Measurements from ENCODE around the gene PINK1.

The PINK1 gene

DNA sequence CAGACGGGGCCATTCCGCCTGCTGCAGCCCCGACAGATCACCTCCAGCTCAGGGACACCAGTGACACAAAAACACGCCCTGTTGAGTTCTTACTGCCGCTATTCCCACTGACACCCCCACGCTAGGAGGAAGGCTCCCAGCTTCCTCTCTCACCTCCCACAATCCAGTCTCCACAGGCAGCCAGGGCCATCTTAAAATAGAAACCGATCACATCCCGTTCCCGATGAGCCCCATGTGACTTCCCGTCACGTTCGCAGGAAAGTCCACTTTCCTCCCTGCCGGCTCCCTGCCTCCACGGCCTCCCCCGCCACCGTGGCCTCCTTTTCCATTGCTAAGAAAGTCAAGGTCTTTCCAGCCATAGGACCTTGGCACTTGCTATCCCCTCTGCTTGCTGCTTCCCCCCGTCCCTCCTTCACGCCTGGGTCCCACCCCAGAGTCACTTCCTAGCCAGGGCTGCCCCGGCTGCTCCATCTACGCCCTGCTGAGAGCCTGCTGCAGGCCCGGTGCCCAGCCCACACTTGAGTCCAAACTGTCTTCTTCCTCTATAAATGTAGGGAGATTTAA is 51.9 kb downstream of the PINK1 start:
- Histone ChIP-seq H3K4me3 (ENCODE audit: low read length) (no peak overlapping the region), H3K36me3 (ENCODE audit: insufficient read depth, low read length) (no peaks in the 10 kb centered on the region), H3K9ac (ENCODE audit: low read depth, low read length) (no peak overlapping the region), H3K27me3 (ENCODE audit: control insufficient read depth, insufficient read depth, low read length) (no peaks in the 10 kb centered on the region), H3K4me1 (ENCODE audit: control insufficient read depth, insufficient read depth, low read length) (no peaks in the 10 kb centered on the region), H3K9me3 (replicated peaks; ENCODE audit: low read length) (no peaks in the 10 kb centered on the region), H3K4me2 (ENCODE audit: low read length) (no peak overlapping the region)

DNA sequence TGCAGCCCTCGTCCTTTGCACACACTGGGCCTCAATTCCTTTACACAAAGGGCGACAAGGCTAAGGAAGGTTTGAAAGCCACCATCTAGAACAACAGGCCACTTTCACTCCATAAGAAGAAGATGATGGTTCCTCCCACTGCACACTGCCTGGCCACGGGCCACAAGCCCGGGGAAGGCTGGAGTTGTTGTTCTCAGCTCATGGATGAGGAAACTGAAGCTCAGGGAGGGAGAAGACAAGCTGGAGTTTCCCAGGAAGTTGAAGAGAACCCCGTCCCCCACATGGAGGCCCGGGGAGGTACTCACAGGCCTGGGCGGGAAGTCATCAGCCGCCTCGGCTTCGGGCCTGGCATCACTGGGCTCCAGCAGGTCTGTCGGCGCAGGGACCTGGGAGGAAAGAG is 52.5 kb downstream of the PINK1 start:
- H3K27me3 ChIP-seq (ENCODE audit: control insufficient read depth, insufficient read depth, low read length): no peaks in the 10 kb centered on the region
- H3K36me3 ChIP-seq (ENCODE audit: insufficient read depth, low read length): no peaks in the 10 kb centered on the region
- no peaks in the 10 kb centered on the region for H3K4me1 ChIP-seq (ENCODE audit: control insufficient read depth, insufficient read depth, low read length)
- no peaks in the 10 kb centered on the region for H3K9me3 ChIP-seq (replicated peaks; ENCODE audit: low read length)
- no peak overlapping the region for H3K4me3 ChIP-seq (ENCODE audit: low read length)
- H3K9ac ChIP-seq (ENCODE audit: low read depth, low read length): no peak overlapping the region
- no peak overlapping the region for H3K4me2 ChIP-seq (ENCODE audit: low read length)

DNA sequence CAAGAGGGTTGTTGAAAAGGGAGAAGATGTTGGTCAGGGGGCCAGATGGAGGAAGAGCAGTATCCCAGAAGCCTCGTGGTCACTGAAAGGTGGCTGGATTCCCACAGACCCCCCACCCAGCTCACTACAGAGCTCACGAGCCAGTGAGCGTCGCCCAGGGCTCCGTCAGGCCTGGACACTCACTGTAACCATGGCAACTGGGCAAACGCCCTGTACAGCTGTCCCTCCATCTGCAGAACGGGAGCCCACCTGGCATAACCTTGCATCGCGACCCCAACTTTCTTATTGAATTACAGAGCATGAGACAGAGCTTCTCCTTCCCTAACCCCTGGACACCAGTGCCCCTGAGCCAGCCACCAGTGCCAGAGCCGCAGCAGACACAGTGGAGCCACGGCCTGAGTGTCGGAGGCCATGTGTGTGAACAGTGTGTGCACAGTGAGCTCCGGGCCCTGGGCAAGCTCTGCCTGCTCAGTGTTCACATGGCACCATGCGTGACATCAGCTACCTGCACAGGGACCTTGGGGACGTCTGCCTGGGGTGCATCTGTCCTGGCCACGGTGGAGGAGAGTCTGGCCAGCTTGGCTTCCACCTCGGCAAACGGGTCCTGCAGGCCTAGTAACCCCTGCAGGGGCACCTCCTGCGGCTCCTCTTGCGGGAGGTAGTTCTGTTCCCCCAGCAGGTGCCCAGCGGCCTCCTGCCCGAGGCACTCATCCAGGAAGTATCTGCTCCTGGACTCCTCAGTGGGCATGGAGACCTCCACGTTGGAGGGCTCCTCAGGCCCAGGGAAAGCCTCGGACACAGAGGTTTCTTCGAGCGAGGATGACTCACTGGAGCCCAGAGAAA is 53.8 kb downstream of the PINK1 start:
- no peaks in the 10 kb centered on the region for H3K36me3 ChIP-seq (ENCODE audit: insufficient read depth, low read length)
- H3K9me3 ChIP-seq (replicated peaks; ENCODE audit: low read length): no peaks in the 10 kb centered on the region
- H3K9ac ChIP-seq (ENCODE audit: low read depth, low read length): no peak overlapping the region
- no peak overlapping the region for H3K4me2 ChIP-seq (ENCODE audit: low read length)
- H3K4me1 ChIP-seq (ENCODE audit: control insufficient read depth, insufficient read depth, low read length): no peaks in the 10 kb centered on the region
- H3K27me3 ChIP-seq (ENCODE audit: control insufficient read depth, insufficient read depth, low read length): no peaks in the 10 kb centered on the region
- H3K4me3 ChIP-seq (ENCODE audit: low read length): no peak overlapping the region

DNA sequence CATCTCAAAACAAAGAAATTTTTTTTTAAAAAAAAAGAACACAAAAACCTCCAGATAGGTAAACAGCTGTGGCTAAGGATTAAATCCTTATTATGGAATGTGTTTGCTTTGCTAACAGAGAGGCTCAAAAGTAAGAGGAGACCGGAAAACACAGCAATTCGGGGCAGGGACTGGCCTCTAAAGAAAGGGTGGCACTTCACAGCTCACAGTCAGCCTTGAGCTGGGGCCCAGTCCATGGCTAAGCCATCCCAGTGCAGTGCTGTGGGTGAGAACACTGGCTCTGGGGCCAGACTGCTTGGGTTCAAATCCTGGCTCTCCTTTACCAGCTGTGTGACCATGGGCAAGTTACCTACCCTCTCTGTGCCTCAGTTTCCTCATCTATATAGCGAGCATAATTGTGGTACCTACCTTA is 56.4 kb downstream of the PINK1 start:
- H3K4me1 ChIP-seq (ENCODE audit: control insufficient read depth, insufficient read depth, low read length): no peaks in the 10 kb centered on the region
- no peaks in the 10 kb centered on the region for H3K9me3 ChIP-seq (replicated peaks; ENCODE audit: low read length)
- no peak overlapping the region for H3K9ac ChIP-seq (ENCODE audit: low read depth, low read length)
- no peaks in the 10 kb centered on the region for H3K36me3 ChIP-seq (ENCODE audit: insufficient read depth, low read length)
- no peaks in the 10 kb centered on the region for H3K27me3 ChIP-seq (ENCODE audit: control insufficient read depth, insufficient read depth, low read length)
- H3K4me2 ChIP-seq (ENCODE audit: low read length): no peak overlapping the region
- H3K4me3 ChIP-seq (ENCODE audit: low read length): no peak overlapping the region

DNA sequence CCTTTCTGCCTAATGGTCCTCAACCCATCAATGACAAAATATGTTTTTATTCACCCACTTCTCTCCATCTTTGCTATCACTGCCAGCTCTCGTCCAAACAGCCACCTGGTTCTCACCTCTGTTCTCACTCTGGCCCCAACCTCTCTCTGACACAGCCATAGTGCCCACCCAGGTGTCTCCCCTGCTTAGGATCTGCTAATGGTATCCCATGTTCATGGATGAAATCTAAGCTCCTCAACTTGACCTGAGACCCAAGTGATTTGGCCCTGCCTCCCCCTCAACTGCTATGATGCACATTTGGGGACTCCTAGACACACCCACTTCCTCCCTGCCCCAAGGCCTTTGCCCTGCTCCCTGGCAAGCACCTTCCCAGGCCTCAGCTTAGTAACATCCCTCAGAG is 58.6 kb downstream of the PINK1 start:
- peaks cover under 1% of the 10 kb centered on the region for H3K4me1 ChIP-seq (ENCODE audit: control insufficient read depth, insufficient read depth, low read length)
- H3K27me3 ChIP-seq (ENCODE audit: control insufficient read depth, insufficient read depth, low read length): no peaks in the 10 kb centered on the region
- H3K9me3 ChIP-seq (replicated peaks; ENCODE audit: low read length): no peaks in the 10 kb centered on the region
- no peak overlapping the region for H3K4me2 ChIP-seq (ENCODE audit: low read length)
- no peak overlapping the region for H3K9ac ChIP-seq (ENCODE audit: low read depth, low read length)
- no peaks in the 10 kb centered on the region for H3K36me3 ChIP-seq (ENCODE audit: insufficient read depth, low read length)
- H3K4me3 ChIP-seq (ENCODE audit: low read length): no peak overlapping the region

DNA sequence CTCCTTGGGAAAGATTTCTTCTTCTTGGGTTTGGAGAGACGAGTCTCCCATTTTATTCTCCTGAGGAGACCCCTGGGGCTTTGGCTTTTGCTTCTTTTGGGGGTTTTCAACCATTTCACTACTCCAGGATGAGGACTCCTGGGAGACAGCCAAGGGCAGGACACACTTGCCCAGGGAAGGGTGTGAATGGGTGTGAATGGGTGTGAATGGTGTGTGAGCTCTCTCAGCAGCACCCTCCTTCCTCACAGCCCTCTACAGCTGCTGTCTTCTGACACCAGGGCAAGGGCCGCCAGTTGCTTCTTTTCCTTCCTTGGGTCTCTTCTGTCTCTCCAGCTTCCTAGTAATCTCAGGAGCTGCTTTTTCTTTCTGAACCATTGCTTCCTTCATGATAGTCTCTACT is 60.4 kb downstream of the PINK1 start:
- Histone ChIP-seq H3K4me1 (ENCODE audit: control insufficient read depth, insufficient read depth, low read length) (peaks cover 18% of the 10 kb centered on the region), H3K27me3 (ENCODE audit: control insufficient read depth, insufficient read depth, low read length) (no peaks in the 10 kb centered on the region), H3K9me3 (replicated peaks; ENCODE audit: low read length) (no peaks in the 10 kb centered on the region), H3K36me3 (ENCODE audit: insufficient read depth, low read length) (no peaks in the 10 kb centered on the region), H3K4me2 (ENCODE audit: low read length) (no peak overlapping the region), H3K9ac (ENCODE audit: low read depth, low read length) (no peak overlapping the region), H3K4me3 (ENCODE audit: low read length) (no peak overlapping the region)

DNA sequence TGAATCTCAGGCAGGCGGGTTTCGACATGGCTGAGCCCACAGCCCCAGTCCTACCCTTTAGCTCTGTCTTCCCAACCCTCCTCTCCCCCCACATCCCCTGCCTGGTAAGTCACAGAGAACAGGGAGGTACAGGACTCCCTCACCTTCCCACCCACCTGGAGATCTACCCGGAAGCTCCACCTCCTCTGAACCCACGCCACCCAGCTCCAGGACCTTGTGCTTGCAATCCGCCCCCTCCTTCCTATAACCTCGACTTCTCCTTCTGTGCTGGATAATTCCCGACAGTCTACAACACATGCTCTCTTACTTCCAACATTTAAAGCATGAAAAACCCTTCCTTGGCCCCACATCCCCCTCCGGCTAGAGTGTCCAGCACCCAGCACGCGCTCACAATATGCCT is 62.3 kb downstream of the PINK1 start:
- Histone ChIP-seq H3K27me3 (ENCODE audit: control insufficient read depth, insufficient read depth, low read length) (no peaks in the 10 kb centered on the region), H3K36me3 (ENCODE audit: insufficient read depth, low read length) (no peaks in the 10 kb centered on the region), H3K9ac (ENCODE audit: low read depth, low read length) (no peak overlapping the region), H3K4me2 (ENCODE audit: low read length) (no peak overlapping the region), H3K4me3 (ENCODE audit: low read length) (no peak overlapping the region), H3K4me1 (ENCODE audit: control insufficient read depth, insufficient read depth, low read length) (peaks cover 30% of the 10 kb centered on the region), H3K9me3 (replicated peaks; ENCODE audit: low read length) (no peaks in the 10 kb centered on the region)

DNA sequence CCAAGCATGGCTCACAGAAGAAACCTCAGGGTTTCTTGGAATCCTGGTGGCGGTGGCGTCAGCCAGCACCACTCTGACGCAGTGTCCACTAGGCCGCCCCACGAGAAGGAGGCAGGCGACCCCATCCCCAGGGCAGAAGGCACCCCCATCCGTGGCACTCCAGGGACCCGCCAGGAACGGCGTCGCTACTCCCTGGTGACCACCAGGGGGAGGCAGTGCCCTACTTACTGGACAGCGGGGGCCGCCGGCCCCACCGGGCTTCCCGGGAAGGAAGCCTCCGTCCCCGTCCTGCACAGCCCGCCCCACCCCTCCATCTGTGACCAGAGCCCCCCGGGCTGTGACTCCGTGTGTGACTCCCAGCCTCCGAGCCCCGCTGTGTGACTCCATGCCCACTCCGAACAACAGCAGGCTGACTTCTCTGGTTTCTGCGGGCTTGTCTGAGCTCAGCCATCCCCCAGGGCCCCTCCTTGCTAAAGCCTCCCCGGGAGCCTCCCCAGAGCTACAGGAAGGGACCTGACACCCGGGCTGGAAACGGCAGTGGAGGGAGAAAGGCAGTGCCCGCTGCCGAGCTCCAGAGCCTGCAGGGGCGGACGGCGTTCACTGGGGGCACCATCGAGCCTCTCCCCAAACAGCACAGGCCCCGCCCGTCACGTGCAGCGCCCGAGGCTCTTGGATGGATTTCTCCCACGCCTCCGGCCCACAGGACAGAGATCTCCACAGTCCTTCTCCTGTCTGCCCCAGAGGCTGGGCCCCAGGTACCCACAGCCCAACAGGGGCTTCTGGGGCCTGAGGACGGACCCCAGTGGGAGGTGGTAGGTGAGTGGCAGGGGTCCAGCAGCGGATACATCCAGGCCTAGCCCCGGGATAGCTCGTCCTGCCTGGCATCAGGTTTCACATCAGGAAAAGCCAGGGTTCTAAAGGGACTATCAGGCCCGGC is 63.4 kb downstream of the PINK1 start:
- Histone ChIP-seq H3K4me1 (ENCODE audit: control insufficient read depth, insufficient read depth, low read length) (peaks cover 30% of the 10 kb centered on the region), H3K36me3 (ENCODE audit: insufficient read depth, low read length) (no peaks in the 10 kb centered on the region), H3K4me2 (ENCODE audit: low read length) (peak overlapping the region; percentile 94), H3K4me3 (ENCODE audit: low read length) (peak overlapping the region; percentile 75), H3K27me3 (ENCODE audit: control insufficient read depth, insufficient read depth, low read length) (no peaks in the 10 kb centered on the region), H3K9me3 (replicated peaks; ENCODE audit: low read length) (no peaks in the 10 kb centered on the region), H3K9ac (ENCODE audit: low read depth, low read length) (peak overlapping the region; percentile 86)

DNA sequence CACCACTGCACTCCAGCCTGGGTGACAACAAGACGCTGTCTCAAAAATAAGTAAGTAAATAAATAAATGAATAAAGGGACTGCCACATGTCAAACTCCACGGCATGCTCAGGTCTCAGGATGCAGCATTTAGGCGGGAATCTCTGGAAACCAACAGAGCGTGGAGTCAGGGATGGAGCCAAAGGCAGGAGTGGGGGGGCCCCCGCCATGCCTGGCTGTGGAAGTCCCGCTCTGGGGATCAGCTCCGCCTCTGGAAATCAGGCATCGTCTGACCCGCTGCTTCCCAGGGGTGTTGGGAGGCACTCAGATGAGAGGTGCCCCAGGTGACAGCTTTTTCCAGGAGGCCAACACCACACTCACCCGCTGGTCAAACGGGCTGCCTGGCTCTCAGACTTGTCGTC is 64.3 kb downstream of the PINK1 start:
- Histone ChIP-seq H3K4me2 (ENCODE audit: low read length) (peak overlapping the region; percentile 94), H3K4me3 (ENCODE audit: low read length) (no peak overlapping the region), H3K9ac (ENCODE audit: low read depth, low read length) (peak overlapping the region; percentile 86), H3K9me3 (replicated peaks; ENCODE audit: low read length) (no peaks in the 10 kb centered on the region), H3K4me1 (ENCODE audit: control insufficient read depth, insufficient read depth, low read length) (peaks cover 30% of the 10 kb centered on the region), H3K36me3 (ENCODE audit: insufficient read depth, low read length) (no peaks in the 10 kb centered on the region), H3K27me3 (ENCODE audit: control insufficient read depth, insufficient read depth, low read length) (no peaks in the 10 kb centered on the region)

DNA sequence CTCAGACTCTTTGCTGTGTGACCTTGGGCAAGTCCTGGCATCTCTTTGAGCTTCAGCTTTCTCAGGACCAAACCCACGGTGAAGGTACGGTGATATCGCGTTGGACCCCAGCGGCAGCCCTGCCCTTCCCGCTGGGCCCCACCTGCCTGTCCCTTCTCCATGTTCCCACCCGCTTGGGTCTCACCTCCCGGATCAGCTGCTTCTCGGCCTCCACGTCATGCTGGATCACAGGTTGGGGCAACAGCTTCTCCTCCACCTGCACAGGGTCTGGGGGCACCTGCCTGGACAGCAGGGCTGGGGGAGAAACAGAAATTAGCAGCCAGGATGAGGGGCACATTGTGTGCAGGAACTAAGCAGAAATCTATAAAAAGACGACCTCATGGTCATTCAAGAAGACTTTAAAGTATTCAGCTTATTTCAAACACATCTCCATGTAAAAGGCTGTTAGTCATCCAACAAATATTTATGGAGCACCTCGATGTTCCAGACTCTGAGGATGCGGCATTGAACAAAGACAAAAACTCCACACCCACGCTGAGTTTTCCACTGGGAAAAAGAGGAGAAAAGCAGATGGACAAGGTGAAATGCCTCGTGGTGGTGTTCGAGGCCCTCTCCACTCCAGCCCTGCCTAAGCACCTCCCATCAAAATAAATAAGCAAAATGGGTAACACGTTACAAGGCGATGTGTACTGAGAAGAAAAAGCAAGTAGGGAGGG is 65.1 kb downstream of the PINK1 start:
- Histone ChIP-seq H3K4me2 (ENCODE audit: low read length) (peak overlapping the region; percentile 65), H3K9ac (ENCODE audit: low read depth, low read length) (peak overlapping the region; percentile 43), H3K27me3 (ENCODE audit: control insufficient read depth, insufficient read depth, low read length) (no peaks in the 10 kb centered on the region), H3K4me1 (ENCODE audit: control insufficient read depth, insufficient read depth, low read length) (peaks cover 30% of the 10 kb centered on the region), H3K4me3 (ENCODE audit: low read length) (peak overlapping the region; percentile 17), H3K36me3 (ENCODE audit: insufficient read depth, low read length) (no peaks in the 10 kb centered on the region), H3K9me3 (replicated peaks; ENCODE audit: low read length) (no peaks in the 10 kb centered on the region)

DNA sequence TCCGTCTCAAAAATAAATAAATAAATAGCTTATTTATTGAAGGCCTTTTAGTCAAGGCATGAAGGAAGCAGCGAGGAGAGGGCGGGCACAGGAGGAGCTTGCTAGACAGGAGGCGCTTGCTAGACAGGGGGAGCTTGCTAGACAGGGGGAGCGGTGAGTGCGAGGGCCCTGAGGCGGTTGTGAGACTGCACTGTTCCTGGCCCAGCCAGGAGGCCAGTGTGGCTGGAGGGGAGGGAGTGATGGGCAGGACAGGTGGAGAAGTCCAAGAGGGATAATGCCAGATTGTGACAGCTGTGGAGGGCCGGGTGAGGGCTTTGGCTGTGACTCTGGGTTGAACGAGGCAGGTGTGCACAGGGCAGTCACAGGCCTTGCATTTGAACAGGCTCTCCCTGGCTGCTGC is 66.3 kb downstream of the PINK1 start:
- no peaks in the 10 kb centered on the region for H3K27me3 ChIP-seq (ENCODE audit: control insufficient read depth, insufficient read depth, low read length)
- H3K4me1 ChIP-seq (ENCODE audit: control insufficient read depth, insufficient read depth, low read length): peaks cover 30% of the 10 kb centered on the region
- no peaks in the 10 kb centered on the region for H3K9me3 ChIP-seq (replicated peaks; ENCODE audit: low read length)

More for the DNA sequence above, 66.3 kb downstream of the PINK1 start:
- H3K4me3 ChIP-seq (ENCODE audit: low read length): no peak overlapping the region
- H3K36me3 ChIP-seq (ENCODE audit: insufficient read depth, low read length): no peaks in the 10 kb centered on the region
- H3K9ac ChIP-seq (ENCODE audit: low read depth, low read length): no peak overlapping the region
- no peak overlapping the region for H3K4me2 ChIP-seq (ENCODE audit: low read length)
